Measurements from ENCODE around the gene OR8G5. TPM values are rescaled to one million over a fixed set of nuclear protein-coding genes. Genes with fewer than 3 reads are reported as not detected.

The OR8G5 gene
- total RNA-seq, 1 experiment from 2014 or later, result not detected

DNA sequence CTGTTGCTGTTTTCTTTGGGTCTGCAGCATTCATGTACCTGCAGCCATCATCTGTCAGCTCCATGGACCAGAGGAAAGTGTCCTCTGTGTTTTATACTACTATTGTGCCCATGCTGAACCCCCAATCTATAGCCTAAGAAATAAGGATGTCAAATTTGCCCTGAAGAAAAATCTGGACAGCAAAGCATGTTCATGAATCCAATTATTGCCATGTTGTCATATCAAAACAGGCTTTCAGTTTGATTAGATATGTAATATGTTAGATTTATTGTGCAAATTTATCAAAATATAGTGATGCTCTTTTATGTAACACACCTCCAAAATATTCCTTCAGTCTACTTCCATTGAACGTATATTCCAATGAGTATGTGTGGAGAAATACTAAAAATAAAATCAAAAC lies 30.7 kb upstream of the OR8G5 start:
- Mint-ChIP-seq H3K27me3 (ENCODE audit: low read depth) (no peaks in the 10 kb centered on the region), H3K4me3 (no peak overlapping the region), H3K27ac (no peak overlapping the region), H3K36me3 (no peaks in the 10 kb centered on the region), H3K4me1 (peaks cover 5% of the 10 kb centered on the region; the same call in 1 of the 2 replicates), H3K9me3 (no peaks in the 10 kb centered on the region)
- no peak for DNase-seq (ENCODE audit: low spot score)
- TF ChIP-seq ZNF396 (CRISPR knock-in tag; IDR thresholded peaks at IDR 0.05; ENCODE audit: borderline replicate concordance) (no peak), ZNF263 (CRISPR knock-in tag; IDR thresholded peaks at IDR 0.05; ENCODE audit: low read depth) (no peak), HMGA2 (CRISPR knock-in tag; IDR thresholded peaks at IDR 0.05) (no peak), SP1 (CRISPR knock-in tag; conservative IDR thresholded peaks at IDR 0.05) (no peak), RORB (CRISPR knock-in tag; IDR thresholded peaks at IDR 0.05) (no peak), ZNF317 (CRISPR knock-in tag; IDR thresholded peaks at IDR 0.05; ENCODE audit: borderline replicate concordance, low read depth) (no peak), OVOL2 (CRISPR knock-in tag; IDR thresholded peaks at IDR 0.05; ENCODE audit: borderline replicate concordance) (no peak), TEAD1 (CRISPR knock-in tag; IDR thresholded peaks at IDR 0.05) (no peak), MXD4 (CRISPR knock-in tag; IDR thresholded peaks at IDR 0.05; ENCODE audit: borderline replicate concordance) (no peak), GTF2I (CRISPR knock-in tag; conservative IDR thresholded peaks at IDR 0.05) (no peak)
- ChIA-PET CTCF (interaction anchor here (1.7 kb wide), 1 partner anchor 31 kb away, joined by 3 read pairs; no protein-coding TSS in a partner anchor), POLR2A (no interaction called here)
- no peak for ATAC-seq

DNA sequence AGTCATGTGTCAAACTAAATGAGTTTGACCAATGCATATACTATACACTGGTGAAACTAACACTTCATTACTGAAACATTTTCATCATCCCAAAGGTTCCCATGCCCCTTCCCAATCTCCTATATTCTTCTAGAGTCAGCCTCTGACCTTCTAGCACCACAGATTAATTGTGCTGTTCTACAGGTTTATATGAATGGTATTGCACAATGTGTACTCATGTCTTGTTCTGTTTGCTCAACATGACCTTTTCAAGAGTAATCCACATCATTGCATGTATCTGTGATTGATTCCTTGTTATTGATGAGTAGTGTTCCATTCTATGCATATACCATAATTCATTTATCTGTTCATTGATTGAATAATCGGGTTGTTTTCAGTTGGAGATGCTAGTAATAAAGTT lies 22.8 kb upstream of the OR8G5 start:
- Mint-ChIP-seq H3K4me3 (no peak overlapping the region), H3K9me3 (no peaks in the 10 kb centered on the region), H3K27ac (no peak overlapping the region), H3K36me3 (no peaks in the 10 kb centered on the region), H3K4me1 (no peaks in the 10 kb centered on the region), H3K27me3 (ENCODE audit: low read depth) (no peaks in the 10 kb centered on the region)
- ChIA-PET CTCF (no interaction called here), POLR2A (no interaction called here)
- ATAC-seq (no peak), DNase-seq (ENCODE audit: low spot score) (no peak)
- TF ChIP-seq TEAD1 (CRISPR knock-in tag; IDR thresholded peaks at IDR 0.05), result no peak
- no peak for TF ChIP-seq SP1 (CRISPR knock-in tag; conservative IDR thresholded peaks at IDR 0.05)
- TF ChIP-seq, protein P1, sequence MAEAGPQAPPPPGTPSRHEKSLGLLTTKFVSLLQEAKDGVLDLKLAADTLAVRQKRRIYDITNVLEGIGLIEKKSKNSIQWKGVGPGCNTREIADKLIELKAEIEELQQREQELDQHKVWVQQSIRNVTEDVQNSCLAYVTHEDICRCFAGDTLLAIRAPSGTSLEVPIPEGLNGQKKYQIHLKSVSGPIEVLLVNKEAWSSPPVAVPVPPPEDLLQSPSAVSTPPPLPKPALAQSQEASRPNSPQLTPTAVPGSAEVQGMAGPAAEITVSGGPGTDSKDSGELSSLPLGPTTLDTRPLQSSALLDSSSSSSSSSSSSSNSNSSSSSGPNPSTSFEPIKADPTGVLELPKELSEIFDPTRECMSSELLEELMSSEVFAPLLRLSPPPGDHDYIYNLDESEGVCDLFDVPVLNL (CRISPR knock-in tag; IDR thresholded peaks at IDR 0.05; ENCODE audit: borderline replicate concordance, low read depth), result no peak
- TF ChIP-seq, protein P2, sequence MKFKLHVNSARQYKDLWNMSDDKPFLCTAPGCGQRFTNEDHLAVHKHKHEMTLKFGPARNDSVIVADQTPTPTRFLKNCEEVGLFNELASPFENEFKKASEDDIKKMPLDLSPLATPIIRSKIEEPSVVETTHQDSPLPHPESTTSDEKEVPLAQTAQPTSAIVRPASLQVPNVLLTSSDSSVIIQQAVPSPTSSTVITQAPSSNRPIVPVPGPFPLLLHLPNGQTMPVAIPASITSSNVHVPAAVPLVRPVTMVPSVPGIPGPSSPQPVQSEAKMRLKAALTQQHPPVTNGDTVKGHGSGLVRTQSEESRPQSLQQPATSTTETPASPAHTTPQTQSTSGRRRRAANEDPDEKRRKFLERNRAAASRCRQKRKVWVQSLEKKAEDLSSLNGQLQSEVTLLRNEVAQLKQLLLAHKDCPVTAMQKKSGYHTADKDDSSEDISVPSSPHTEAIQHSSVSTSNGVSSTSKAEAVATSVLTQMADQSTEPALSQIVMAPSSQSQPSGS (CRISPR knock-in tag; IDR thresholded peaks at IDR 0.05; ENCODE audit: borderline replicate concordance, low read depth), result no peak
- no peak for TF ChIP-seq TP53 (CRISPR knock-in tag; IDR thresholded peaks at IDR 0.05)
- no peak for TF ChIP-seq TEAD4 (CRISPR knock-in tag; IDR thresholded peaks at IDR 0.05)
- no peak for TF ChIP-seq IRF2 (CRISPR knock-in tag; IDR thresholded peaks at IDR 0.05; ENCODE audit: borderline replicate concordance, low read depth)
- TF ChIP-seq, protein P3, sequence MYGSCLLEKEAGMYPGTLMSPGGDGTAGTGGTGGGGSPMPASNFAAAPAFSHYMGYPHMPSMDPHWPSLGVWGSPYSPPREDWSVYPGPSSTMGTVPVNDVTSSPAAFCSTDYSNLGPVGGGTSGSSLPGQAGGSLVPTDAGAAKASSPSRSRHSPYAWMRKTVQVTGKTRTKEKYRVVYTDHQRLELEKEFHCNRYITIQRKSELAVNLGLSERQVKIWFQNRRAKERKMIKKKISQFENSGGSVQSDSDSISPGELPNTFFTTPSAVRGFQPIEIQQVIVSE (CRISPR knock-in tag; IDR thresholded peaks at IDR 0.05; ENCODE audit: borderline replicate concordance), result no peak
- TF ChIP-seq ZNF671 (CRISPR knock-in tag; IDR thresholded peaks at IDR 0.05), result no peak
- TF ChIP-seq, protein P4, sequence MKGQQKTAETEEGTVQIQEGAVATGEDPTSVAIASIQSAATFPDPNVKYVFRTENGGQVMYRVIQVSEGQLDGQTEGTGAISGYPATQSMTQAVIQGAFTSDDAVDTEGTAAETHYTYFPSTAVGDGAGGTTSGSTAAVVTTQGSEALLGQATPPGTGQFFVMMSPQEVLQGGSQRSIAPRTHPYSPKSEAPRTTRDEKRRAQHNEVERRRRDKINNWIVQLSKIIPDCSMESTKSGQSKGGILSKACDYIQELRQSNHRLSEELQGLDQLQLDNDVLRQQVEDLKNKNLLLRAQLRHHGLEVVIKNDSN (CRISPR knock-in tag; IDR thresholded peaks at IDR 0.05), result no peak

DNA sequence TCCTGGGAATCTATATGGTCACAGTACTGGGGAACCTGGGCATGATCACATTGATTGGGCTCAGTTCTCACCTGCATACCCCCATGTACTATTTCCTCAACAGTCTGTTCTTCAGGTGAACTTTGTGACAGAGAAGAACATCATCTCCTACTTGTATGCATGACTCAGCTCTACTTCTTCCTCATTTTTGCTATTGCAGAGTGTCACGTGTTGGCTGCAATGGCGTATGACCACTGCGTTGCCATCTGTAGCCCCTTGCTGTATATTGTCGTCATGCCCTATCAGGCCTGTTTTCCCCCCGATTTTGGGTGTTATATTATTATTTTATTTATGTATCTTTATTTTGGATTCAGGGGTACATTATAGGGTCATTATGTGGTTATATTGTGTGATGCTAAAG lies 17.7 kb upstream of the OR8G5 start:
- Mint-ChIP-seq H3K27me3 (ENCODE audit: low read depth) (no peaks in the 10 kb centered on the region), H3K27ac (no peak overlapping the region), H3K36me3 (no peaks in the 10 kb centered on the region), H3K4me1 (no peaks in the 10 kb centered on the region), H3K9me3 (no peaks in the 10 kb centered on the region), H3K4me3 (no peak overlapping the region)
- ChIA-PET POLR2A (no interaction called here), CTCF (no interaction called here)
- DNase-seq (ENCODE audit: low spot score), result no peak
- no peak for TF ChIP-seq NFE2L1 (CRISPR knock-in tag; IDR thresholded peaks at IDR 0.05)
- TF ChIP-seq JAZF1 (CRISPR knock-in tag; IDR thresholded peaks at IDR 0.05), result no peak
- TF ChIP-seq KAT7 (CRISPR knock-in tag; IDR thresholded peaks at IDR 0.05; ENCODE audit: borderline replicate concordance), result no peak
- TF ChIP-seq ZNF671 (CRISPR knock-in tag; IDR thresholded peaks at IDR 0.05), result no peak
- no peak for TF ChIP-seq GTF2I (CRISPR knock-in tag; conservative IDR thresholded peaks at IDR 0.05)
- TF ChIP-seq NR3C1 (CRISPR knock-in tag; conservative IDR thresholded peaks at IDR 0.05; ENCODE audit: low read depth), result no peak
- no peak for TF ChIP-seq NR2C2 (CRISPR knock-in tag; IDR thresholded peaks at IDR 0.05)
- no peak for TF ChIP-seq FOXJ3 (CRISPR knock-in tag; IDR thresholded peaks at IDR 0.05; ENCODE audit: borderline replicate concordance)
- TF ChIP-seq ZNF416 (CRISPR knock-in tag; IDR thresholded peaks at IDR 0.05), result no peak
- no peak for TF ChIP-seq ZNF219 (CRISPR knock-in tag; IDR thresholded peaks at IDR 0.05; ENCODE audit: borderline replicate concordance)
- TF ChIP-seq SOX15 (CRISPR knock-in tag; IDR thresholded peaks at IDR 0.05), result no peak
- no peak for TF ChIP-seq SMAD4 (CRISPR knock-in tag; IDR thresholded peaks at IDR 0.05)
- ATAC-seq, result no peak

Data from WTC11 (cell line).